ENCODE measurements around the gene GLDN.

Gene GLDN

DNA sequence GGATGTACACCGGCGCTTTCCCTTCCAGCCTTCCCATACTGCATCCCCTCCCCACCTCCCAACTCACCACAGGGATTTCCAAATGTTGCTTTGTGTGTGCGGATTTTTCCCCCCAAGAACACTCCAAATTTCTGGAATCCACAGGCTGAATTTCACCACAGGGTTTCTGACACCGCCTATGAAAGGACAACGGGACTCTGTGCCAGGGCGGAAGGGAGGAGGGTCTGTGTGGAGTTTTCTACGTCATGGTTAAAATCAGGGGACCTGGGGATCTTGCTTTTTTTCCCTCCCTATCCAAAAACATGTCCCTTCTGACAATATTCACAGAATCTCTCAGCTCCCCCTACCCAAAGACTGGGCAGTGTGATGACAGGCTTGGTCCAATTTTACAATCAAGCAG, 17.7 kb upstream of the GLDN start:
- DNase-seq, result no peak

- no peak for DNase-seq
Observed at GRCh38 chr15:51325167-51325566, 16.3 kb upstream of the GLDN start.

GRCh38 chr15:51327081-51327480, 14.4 kb upstream of the GLDN start:
- DNase-seq, result no peak

- DNase-seq, result no peak
Observed at GRCh38 chr15:51328926-51329325, 12.5 kb upstream of the GLDN start.

GRCh38 chr15:51331141-51331540, 10.3 kb upstream of the GLDN start:
- no peak for DNase-seq

DNA sequence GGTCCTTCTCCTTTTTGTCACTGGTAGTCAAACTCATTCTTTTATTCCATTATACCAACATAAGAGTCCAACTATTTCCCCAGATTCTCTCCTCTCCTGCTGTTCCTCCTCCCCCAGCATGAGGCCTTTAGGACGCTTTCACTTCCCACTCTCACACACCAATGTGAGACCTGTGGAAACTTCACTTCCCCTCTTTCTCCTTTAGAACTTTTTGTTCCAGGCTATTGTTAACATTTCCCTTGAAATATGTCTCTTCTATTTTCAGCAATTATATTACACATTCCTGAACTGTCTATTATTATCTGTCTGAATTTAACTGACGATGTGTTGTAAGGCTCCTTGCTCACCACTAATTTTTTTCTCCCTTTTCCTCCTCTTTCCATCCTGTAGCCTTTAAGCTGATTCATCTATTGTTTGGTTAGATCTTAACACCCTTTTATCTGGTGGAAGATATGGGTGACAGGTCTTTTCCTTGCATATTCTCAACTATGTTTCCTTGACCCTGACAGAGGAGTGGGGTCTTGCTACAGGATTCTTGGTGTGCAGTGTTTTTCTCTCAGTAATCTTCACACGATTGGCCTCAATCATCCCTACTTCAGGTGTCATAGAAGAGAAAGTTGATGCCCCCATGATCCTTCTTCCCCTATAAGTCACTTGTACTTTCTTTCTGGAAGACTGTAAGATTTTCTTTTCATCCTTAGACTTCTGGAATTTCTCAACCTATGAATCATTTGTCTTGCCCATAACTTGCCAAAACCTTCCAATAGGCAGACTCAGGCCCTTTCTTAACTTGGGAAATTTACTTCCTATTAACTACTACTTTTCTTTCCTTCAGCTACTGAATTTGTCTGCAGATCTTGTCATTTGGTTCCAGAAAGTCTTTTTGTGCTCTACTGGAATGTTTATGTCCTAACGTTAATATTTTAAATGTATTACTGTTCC, 9.0 kb upstream of the GLDN start:
- DNase-seq, result no peak

DNA sequence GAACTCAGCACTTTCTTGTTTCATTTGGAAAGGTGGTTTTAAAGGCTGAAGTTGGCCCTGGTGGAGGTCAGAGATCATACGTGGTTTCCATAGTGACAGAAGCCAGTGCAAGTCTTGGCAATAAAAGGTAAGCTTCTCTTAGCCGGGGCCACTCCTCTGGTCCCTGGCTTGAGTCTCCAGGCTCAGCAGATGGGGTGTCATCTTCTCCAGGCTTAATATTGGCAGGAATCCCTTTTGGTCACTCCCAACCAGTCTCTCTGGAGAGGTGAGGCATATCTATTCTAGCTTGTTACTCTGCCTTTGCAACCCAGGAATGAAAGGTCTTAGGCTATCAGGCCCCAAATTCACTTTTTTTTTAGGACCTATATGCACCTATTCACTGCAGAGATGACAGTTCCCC, 7.9 kb upstream of the GLDN start:
- DNase-seq, result no peak

- no peak for DNase-seq
Observed at GRCh38 chr15:51334011-51334451, 7.4 kb upstream of the GLDN start.

GRCh38 chr15:51335087-51335486, 6.4 kb upstream of the GLDN start:
- no peak for DNase-seq

DNA sequence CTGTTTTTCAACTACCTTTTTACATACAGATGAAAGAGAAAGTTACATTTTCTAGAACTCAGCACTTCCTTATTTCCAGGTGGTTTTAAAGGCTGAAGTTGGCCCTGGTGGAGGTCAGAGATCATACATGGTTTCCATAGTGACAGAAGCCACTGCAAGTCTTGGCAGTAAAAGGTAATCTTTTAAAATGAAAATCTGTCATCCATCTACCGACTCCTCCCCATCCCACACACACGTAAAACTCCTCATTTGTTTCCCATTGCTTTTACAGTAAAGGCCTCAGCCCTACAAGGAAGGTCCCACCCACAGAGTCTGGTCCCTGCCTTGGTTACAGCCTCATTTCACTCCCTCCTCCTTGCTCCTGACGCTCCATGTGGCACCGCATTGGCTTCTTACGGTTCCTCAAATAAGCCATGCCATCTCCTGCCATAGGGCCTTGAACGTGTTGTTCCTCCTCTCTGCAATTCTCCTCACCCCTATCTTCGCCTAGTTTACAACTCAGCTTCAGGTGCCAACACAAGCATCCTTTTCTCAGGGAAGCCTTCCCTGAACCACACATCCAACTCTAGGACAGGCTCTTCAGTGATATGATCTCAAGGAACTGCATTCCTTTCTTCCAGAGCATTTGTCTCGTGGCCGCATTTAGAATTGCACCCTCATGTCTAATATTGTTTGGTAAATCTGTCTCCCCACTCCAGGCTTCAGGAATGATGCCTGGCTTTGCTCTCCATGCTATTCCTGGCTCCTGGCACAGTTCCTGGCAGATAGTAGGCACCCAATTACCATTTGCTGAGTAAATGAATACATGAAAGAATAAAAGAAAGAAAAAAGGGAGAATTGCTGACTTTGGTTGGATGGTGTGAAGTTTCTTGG, 5.7 kb upstream of the GLDN start:
- DNase-seq, result no peak

DNA sequence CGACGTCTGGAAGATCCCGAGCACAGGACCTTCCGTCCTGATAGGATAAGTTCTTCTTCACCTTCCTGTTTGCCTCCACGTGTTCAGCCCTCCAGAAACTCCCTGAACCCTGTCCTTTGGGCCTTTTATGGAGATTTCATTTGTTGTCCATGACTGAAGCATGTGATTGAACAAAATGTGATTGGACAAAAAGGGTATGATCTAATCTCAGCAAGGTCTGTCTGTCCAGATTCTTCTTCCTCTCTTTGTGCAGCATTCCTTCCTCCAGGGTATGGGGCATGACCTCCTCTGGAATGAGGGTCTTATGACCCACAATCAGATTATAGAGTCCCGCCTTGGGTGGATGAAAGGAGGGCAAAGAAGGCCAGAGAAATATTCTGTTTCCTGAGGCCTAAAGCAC, 3.0 kb upstream of the GLDN start, which contains the start of gene CYP19A1:
TSS of gene CYP19A1 (minus strand) at position 101 of the 400 bp plus-strand sequence. CDS start 95,684 bp downstream, outside the sequence.
- DNase-seq, result no peak

- DNase-seq, result no peak
Observed at GRCh38 chr15:51342227-51342999, 958 bp downstream of the GLDN start.

GRCh38 chr15:51343466-51343865, 2.0 kb downstream of the GLDN start:
- DNase-seq, result no peak

DNA sequence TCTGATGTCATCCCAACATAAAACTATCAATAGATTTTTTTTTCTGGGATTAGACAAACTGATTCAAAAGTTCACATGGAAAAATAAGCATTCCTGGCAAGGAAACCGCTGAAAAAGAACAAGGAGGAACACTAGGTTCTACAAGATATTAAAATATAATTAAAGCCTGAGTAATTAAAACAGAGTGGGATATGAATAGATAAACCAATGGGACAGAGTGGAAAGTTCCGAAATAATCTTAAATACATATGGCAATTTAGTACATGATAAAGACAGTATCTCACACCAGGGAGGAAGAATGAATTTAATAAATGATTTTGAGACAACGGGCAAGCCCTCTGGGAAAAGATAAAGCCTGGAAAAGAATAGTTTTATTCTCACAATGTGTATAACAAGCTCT, 4.7 kb downstream of the GLDN start:
- no peak for DNase-seq

- no peak for DNase-seq
Observed at GRCh38 chr15:51348688-51349087, 7.2 kb downstream of the GLDN start.

DNA sequence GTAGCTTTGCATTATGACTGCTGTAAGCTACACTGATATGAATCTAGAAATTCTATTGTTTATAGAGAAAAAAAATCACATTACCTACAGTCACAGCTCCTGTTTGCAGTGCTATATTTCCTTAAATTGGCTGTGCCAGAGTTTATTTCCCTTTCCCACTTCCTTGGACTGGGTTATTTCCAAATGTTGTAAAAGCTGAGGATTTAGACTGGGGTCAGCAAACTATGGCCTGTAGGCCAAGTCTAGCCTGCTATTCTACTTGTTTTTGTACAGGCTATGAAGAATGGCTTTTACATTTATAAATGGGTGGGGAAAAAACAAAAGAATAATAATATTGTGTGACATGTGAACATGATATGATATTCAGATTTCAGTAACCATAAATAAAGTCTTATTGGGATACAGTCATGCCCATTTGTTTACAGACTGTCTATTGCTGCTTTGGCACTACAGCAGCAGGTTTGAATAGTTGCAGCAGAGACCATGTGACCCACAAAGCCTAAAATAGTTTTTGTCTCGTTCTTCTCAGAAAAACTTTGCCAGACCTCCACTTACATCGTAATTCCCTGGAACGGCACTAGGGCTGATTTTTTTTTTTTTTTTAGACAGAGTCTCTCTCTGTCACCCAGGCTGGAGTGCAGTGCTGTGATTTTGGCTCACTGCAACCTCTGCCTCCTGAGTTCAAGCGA, 7.8 kb downstream of the GLDN start:
- DNase-seq, result no peak

- no peak for DNase-seq
Observed at GRCh38 chr15:51350723-51351122, 9.3 kb downstream of the GLDN start.

DNA sequence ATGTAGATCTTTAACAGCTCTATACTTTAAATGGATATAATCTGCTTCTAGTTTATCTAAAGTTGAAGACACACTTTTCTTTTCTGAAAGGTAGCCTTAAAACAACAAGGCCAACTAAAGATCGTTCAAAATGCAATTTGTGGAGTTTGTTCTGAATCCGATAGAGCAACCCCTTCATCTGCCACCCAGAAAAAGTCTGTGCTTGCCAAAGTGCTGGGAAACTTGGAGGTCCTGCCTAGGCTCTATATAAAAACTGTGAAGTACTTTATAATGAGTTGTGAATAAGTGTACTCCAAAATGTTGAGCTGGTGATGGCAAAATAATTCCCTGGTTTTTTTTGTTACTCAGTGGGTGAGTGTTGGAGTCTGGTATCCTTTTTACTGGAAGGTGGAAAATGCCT, 12.5 kb downstream of the GLDN start:
- no peak for DNase-seq

DNA sequence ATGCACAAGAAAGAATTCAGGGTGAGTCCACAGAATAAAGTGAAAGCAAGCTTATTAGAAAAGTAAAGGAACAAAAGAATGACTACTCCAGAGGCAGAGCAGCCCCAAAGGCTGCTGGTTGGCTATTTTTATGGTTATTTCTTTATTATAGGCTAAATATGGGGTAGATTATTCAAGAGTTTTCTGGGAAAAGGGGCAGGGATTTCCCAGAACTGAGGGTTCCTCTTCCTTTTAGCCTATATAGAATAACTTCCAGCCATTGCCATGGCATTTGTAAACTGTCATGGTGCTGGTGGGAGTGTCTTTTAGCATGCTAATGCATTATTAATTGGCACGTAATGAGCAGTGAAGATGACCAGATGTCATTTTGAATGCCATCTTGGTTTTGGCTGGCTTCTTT, 13.6 kb downstream of the GLDN start:
- DNase-seq, result no peak

GRCh38 chr15:51356147-51356546, 14.7 kb downstream of the GLDN start:
- no peak for DNase-seq

DNA sequence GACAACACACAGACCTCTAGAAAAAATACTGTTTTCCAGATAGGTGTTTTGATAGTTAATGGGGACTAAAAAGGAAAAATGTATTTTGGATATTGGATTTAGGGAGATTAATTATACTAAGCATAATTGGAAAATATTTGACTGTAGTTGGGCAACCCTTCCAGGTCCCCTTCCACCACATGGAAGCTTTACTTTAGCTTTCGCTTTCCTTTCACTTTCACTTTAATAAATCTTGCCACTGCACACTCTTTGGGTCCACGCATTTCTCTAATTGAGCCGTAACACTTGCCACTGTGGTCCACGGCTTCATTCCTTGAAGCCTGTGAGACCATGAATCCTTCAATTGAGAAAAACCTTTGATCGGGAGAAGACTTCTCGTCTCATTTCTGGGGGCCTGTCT, 15.5 kb downstream of the GLDN start:
- DNase-seq, result no peak

GRCh38 chr15:51359981-51360380, 18.5 kb downstream of the GLDN start:
- DNase-seq, result no peak

Data from DMS153 (cell line).